HG03521 (cell line): Measurements from ENCODE around the gene PRR20C.
"Not testable (repeated sequence)": the region's sequence is repeated elsewhere in the genome, so short reads cannot be mapped to it uniquely, and the experiment has no call there.

ENCODE experiments used
- ATAC-seq: cut with Tn5 transposase; IDR thresholded peaks from one replicate; pipeline ENCODE4 v1.9.1; 2021; ENCODE audit warnings: mild to moderate bottlenecking, moderate library complexity; ENCODE audit not compliant: unreplicated experiment

PRR20C gene

DNA sequence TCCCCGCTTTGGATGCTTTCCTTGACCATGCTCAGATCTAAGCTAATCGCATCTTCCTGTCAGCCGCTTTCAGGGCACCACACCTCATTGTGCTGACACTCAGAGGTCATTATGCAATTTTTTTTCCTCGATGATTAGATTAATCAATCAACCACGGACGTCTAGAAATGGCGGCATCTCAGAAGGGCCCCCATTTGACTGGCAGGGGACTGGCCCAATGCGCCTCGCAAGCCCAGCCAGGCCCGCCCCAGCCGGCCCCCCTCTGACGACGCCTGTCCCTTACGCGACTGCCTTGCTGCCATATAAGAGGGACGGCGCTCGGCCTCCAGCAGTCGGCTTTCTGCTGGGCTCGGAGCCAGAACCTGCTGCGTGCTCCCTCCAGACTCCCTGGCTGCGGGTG lies at the start of gene PRR20C:
PRR20C (plus strand) TSS at position 301 of the 400 bp plus-strand sequence. CDS start 387 bp downstream, outside the sequence.
- ATAC-seq: not testable (repeated sequence)

DNA sequence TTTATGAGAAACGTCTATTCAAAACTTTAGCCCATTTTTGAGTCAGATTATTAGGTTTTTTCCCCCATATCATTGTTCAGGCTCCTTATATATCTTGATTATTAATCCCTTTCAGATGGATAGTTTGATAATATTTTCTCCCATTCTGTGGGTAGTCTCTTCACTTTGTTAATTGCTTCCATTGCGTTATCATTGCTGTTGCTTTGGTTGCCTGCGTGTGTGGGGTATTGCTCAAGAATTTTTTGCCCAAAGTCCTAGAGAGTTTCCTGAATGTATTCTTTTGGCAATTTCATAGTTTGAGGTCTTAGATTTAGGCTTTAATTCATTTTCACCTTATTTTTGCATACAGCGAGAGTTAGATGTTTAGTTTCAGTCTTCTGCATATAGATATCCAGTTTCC lies 38.9 kb upstream of the PRR20C start:
- no peak for ATAC-seq

DNA sequence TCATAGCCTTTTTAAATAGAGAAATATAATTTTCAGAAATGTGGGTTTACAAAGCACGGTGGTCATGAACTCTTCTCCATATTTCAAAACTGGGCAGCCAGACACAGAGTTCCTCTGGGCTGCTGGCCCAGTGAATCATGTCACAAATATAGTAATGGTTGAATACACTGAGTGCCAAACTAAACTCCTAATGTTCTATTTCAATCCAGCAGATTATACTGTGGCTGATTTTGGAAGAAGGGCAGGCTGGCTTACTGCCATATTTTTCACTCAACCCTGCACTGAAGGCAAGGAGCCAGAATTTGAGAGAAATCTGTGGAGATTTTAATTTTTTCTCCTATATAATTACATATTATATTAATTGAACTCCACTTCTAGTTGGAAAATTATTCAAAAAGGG lies 30.2 kb upstream of the PRR20C start:
- ATAC-seq: no peak

DNA sequence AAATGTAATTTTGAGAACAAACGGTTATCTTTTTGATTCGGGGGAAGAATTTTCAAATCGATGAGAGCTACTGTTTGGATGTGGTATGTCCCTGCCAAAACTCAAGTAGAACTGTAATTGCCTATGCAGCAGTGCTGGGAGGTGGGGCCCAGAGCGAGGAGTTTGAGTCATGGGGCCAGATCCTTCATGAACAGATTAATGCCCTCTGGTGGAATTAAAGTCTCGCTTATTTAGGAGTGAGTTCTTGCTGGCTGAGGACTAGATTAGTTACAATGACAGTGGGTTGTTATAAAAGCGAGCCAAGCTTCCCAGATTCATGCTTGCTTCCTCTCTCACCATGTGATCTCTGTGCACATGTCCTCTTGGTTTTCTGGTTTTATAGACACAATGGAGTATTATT lies 25.0 kb upstream of the PRR20C start:
- ATAC-seq: no peak

DNA sequence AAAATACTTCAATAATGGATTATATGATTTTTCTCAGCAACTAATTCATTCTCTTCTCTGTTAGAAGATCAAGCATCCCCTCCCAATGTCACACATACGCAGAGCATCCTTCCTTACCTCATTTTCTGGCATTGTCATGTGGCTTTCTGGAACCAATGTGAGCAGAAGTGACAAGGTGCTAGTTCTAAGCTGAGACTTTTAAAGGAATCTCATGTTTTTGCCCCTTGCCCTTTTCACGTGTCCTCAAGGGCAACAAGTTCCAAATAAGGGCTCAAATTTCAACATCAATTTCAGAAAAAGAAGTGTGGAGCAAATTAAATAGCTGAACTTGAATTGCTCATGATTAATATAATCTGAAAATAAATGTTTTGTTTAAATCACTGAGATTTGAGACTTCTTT lies 17.8 kb upstream of the PRR20C start:
- ATAC-seq: no peak

DNA sequence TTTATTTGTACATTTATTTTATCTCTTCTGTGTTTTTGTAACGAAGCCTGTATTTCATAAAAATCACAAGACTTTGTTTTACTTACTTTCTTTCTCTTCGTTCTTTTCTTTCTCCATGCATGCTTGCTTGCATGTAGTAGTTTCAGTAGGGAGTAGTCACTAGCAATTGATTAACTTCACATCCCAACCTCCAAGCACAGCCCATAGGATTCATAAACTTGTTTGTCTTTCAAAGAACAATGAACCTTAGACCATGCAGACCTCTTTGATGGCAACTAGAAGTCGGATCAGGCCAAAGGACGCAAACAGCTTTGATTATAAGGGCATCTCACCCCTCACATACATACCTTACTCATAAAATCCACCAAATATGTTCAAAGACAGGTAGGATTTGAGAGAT lies 16.3 kb upstream of the PRR20C start:
- no peak for ATAC-seq

DNA sequence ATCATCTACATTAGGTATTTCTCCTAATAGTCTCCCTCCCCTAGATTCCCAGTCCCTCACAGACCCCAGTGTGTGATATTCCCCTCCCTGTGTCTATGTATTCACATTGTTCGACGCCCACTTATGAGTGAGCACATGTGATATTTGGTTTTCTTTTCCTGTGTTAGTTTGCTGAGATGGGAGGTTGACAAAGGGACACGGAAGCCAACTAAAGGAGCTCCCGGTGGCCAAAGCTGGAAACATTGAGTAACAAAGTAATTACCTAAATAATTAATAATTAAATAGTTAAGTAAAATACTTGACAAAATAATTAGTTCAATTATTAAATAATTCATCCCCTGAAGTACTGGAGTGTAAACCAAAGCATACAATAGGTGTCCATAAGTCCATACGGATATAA lies 14.9 kb upstream of the PRR20C start:
- no peak for ATAC-seq

DNA sequence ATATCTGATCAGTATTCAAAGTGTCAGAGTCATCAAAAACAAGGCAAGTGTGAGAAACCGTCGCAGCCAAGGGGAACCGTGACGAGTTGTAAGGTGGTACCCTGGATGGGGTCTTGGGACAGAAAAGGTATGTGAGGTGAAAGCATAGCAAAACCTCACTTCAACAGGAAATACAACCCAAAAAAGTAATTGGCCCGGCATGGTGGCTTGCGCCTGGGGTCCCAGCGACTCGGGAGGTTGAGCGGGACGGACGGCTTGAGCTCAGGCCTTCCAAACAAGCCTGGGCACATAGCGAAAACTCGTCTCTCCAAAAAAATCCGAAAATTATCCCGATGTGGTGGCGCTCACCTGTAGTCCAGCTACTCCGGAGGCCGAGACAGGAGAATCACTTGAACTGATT lies 14.1 kb upstream of the PRR20C start:
- not testable (repeated sequence) for ATAC-seq

DNA sequence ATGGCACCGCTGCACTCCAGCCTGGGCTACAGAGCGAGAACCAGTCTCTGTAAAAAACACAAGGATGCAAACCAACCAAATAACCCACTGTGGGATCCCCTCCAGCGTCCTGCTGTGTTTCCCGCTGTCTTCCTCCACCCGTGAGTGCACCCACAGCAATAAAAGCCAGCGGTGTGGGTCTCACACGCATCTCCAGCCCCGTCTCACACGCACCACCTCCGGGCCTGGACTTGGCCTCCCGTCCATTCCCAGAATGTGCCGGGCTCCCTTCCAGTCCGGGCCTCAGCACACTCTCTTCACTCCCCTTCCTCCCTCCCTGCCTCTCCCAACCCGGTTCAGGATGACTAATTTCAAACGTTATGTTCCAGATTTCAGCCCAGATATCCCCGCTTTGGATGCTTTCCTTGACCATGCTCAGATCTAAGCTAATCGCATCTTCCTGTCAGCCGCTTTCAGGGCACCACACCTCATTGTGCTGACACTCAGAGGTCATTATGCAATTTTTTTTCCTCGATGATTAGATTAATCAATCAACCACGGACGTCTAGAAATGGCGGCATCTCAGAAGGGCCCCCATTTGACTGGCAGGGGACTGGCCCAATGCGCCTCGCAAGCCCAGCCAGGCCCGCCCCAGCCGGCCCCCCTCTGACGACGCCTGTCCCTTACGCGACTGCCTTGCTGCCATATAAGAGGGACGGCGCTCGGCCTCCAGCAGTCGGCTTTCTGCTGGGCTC lies 13.5 kb upstream of the PRR20C start, which contains the start of gene PRR20A:
PRR20A (plus strand) TSS at position 684 of the 734 bp plus-strand sequence. CDS start 387 bp downstream, outside the sequence.
- not testable (repeated sequence) for ATAC-seq

DNA sequence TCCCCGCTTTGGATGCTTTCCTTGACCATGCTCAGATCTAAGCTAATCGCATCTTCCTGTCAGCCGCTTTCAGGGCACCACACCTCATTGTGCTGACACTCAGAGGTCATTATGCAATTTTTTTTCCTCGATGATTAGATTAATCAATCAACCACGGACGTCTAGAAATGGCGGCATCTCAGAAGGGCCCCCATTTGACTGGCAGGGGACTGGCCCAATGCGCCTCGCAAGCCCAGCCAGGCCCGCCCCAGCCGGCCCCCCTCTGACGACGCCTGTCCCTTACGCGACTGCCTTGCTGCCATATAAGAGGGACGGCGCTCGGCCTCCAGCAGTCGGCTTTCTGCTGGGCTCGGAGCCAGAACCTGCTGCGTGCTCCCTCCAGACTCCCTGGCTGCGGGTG lies 6.7 kb upstream of the PRR20C start, which contains the start of gene PRR20B:
PRR20B (plus strand) TSS at position 301 of the 400 bp plus-strand sequence. CDS start 387 bp downstream, outside the sequence.
- ATAC-seq: not testable (repeated sequence)

DNA sequence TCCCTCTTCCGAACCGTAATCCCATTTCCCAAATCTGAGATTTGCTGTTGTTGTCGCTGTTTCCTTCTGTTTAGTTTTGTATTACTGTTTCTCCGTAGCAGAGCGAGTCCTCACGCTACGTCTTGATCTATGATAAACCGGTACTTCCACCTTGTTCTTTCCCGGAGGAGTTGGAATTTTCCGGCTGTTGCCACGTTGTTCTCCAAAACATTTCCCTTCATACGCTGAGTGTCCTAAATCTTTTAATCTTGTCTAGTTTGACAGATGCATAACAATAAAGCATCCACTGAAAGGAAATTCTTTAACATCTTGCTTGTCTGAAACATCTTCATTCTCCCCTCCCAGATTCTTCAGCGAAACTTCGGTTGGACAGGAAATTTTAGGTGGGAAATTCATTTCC lies 5.8 kb upstream of the PRR20C start:
- ATAC-seq: not testable (repeated sequence)

DNA sequence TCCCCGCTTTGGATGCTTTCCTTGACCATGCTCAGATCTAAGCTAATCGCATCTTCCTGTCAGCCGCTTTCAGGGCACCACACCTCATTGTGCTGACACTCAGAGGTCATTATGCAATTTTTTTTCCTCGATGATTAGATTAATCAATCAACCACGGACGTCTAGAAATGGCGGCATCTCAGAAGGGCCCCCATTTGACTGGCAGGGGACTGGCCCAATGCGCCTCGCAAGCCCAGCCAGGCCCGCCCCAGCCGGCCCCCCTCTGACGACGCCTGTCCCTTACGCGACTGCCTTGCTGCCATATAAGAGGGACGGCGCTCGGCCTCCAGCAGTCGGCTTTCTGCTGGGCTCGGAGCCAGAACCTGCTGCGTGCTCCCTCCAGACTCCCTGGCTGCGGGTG lies 6.5 kb downstream of the PRR20C start, which contains the start of gene PRR20D:
PRR20D (plus strand) TSS at position 301 of the 400 bp plus-strand sequence. CDS start 387 bp downstream, outside the sequence.
- not testable (repeated sequence) for ATAC-seq

DNA sequence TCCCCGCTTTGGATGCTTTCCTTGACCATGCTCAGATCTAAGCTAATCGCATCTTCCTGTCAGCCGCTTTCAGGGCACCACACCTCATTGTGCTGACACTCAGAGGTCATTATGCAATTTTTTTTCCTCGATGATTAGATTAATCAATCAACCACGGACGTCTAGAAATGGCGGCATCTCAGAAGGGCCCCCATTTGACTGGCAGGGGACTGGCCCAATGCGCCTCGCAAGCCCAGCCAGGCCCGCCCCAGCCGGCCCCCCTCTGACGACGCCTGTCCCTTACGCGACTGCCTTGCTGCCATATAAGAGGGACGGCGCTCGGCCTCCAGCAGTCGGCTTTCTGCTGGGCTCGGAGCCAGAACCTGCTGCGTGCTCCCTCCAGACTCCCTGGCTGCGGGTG lies 13.0 kb downstream of the PRR20C start, which contains the start of gene PRR20E:
PRR20E (plus strand) TSS at position 301 of the 400 bp plus-strand sequence. CDS start 387 bp downstream, outside the sequence.
- ATAC-seq: not testable (repeated sequence)

DNA sequence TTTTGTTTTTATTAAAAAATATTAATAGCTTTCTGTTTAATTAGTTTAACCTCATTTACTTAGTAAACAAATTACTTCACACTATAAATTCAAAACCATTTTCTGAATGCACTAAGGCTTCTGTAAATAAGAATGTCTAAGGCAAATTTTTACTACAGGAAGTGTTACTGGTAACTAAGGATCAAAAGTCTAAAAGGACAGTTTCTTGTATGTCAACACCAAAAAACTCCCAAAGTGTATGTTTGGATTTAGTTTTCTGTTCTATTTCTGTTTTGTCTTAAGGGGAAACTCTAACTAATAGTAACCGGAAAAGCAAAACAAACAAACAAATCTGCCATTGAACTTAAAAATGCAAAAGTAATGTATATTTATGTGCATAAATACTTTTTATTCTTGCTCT lies 37.8 kb downstream of the PRR20C start:
- no peak for ATAC-seq
